ENCODE results near the gene HS3ST5.
"Not testable (repeated sequence)": the region's sequence is repeated elsewhere in the genome, so short reads cannot be mapped to it uniquely, and the experiment has no call there.

HS3ST5 gene

DNA sequence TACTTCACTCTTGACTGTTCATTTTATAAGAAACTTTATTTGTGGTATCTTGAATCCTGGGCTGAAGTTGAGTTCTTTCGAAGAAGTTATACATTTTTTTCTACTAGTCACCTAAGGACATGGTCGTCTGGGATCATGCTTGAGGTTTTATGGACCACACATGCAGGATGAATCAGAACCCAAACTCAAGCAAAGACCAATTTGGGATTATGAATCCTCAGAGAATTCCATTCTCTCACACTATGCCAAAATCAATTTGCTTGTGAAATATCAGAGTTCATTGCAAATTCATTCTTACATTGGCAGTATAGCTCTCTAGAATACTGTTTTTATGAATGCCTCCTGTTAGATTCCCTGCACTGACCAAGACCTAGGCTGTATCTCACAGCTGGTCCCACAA is 257.6 kb downstream of the HS3ST5 start:
- H3K27me3 Mint-ChIP-seq (ENCODE audit: low read depth): peaks cover 4% of the 10 kb centered on the region
- TF ChIP-seq, protein P1, sequence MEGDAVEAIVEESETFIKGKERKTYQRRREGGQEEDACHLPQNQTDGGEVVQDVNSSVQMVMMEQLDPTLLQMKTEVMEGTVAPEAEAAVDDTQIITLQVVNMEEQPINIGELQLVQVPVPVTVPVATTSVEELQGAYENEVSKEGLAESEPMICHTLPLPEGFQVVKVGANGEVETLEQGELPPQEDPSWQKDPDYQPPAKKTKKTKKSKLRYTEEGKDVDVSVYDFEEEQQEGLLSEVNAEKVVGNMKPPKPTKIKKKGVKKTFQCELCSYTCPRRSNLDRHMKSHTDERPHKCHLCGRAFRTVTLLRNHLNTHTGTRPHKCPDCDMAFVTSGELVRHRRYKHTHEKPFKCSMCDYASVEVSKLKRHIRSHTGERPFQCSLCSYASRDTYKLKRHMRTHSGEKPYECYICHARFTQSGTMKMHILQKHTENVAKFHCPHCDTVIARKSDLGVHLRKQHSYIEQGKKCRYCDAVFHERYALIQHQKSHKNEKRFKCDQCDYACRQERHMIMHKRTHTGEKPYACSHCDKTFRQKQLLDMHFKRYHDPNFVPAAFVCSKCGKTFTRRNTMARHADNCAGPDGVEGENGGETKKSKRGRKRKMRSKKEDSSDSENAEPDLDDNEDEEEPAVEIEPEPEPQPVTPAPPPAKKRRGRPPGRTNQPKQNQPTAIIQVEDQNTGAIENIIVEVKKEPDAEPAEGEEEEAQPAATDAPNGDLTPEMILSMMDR (IDR thresholded peaks at IDR 0.05; ENCODE audit: unreplicated experiment in 3 of 3): no peak
- H3K36me3 Mint-ChIP-seq (ENCODE audit: low read depth): no peaks in the 10 kb centered on the region
- no peak overlapping the region for H3K4me3 Mint-ChIP-seq
- H3K9me3 Mint-ChIP-seq: no peaks in the 10 kb centered on the region
- no peak overlapping the region for H3K27ac Mint-ChIP-seq
- no peaks in the 10 kb centered on the region for H3K4me1 Mint-ChIP-seq

DNA sequence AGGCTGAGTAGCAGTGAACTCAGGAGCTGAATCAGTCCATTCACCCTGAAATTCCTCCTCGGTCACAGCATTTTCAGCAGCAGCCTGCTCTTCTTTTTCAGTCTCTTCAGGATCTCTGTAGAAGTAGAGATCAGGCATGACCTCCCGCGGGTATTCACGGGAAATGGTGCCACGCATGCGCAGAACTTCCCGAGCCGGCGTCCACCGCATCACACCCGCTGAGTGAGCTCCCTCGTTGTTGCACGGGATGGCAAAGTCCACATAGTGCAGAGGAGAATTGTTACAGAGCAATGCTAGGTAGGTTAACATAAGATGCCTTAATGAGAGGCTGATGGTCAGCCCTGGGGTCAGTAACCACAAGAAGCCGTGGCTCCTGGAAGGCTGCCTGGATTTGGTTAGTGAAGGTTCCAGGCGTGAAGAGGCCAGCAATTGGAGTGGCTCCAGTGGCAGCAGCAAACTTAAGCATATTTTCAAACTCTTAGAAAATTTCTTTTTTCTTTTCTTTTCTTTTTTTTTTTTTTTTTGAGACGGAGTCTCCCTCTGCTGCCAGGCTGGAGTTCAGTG is 258.4 kb downstream of the HS3ST5 start:
- Mint-ChIP-seq H3K27me3 (ENCODE audit: low read depth) (peaks cover 4% of the 10 kb centered on the region), H3K36me3 (ENCODE audit: low read depth) (no peaks in the 10 kb centered on the region), H3K9me3 (no peaks in the 10 kb centered on the region), H3K27ac (no peak overlapping the region), H3K4me3 (no peak overlapping the region), H3K4me1 (no peaks in the 10 kb centered on the region)
- TF ChIP-seq, protein P1 (IDR thresholded peaks at IDR 0.05; ENCODE audit: unreplicated experiment in 3 of 3): no peak

DNA sequence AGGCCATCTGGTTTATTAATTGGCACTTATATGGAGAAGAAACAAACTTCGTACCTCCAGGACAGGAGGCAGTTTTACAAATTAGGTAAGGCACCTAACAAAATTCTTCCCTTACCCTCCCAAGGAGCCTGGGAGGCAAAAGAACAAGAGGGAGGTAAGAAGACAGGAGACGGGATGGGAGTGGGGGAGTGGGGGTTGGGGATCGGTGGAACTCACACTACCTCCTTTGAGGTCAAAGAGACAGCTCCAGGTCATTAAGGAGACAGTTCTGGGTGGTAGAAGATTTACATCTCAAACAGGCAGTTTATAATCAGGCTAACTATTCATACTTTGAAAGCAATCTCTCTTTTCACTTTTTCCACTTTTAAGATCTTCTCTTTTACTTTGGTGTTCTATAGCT is 259.6 kb downstream of the HS3ST5 start:
- no peak overlapping the region for H3K4me3 Mint-ChIP-seq
- H3K36me3 Mint-ChIP-seq (ENCODE audit: low read depth): no peaks in the 10 kb centered on the region
- H3K9me3 Mint-ChIP-seq: no peaks in the 10 kb centered on the region
- no peaks in the 10 kb centered on the region for H3K4me1 Mint-ChIP-seq
- H3K27ac Mint-ChIP-seq: no peak overlapping the region
- TF ChIP-seq, protein P1 (IDR thresholded peaks at IDR 0.05; ENCODE audit: unreplicated experiment in 3 of 3): no peak
- peaks cover 4% of the 10 kb centered on the region for H3K27me3 Mint-ChIP-seq (ENCODE audit: low read depth)

DNA sequence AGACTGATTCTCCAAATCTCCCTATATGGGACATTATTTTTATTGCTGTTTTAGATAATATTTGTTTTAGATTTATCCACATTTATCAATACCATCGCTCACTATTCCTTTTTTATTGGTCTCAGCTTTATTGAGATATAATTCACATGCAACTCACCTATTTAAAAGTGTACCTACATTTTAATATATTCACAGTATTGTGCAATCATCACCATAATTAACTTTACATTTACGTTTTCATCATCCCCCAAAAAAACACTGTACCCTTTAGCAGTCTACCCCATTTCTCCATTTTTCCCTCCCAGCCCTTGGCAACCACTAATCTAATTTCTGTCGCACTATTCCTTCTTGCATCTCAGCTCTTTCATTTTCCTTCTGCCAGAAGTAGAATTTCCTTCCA is 261.1 kb downstream of the HS3ST5 start:
- no peaks in the 10 kb centered on the region for H3K36me3 Mint-ChIP-seq (ENCODE audit: low read depth)
- peaks cover 4% of the 10 kb centered on the region for H3K27me3 Mint-ChIP-seq (ENCODE audit: low read depth)
- TF ChIP-seq, protein P1 (IDR thresholded peaks at IDR 0.05; ENCODE audit: unreplicated experiment in 3 of 3): no peak
- H3K27ac Mint-ChIP-seq: no peak overlapping the region
- H3K4me1 Mint-ChIP-seq: no peaks in the 10 kb centered on the region
- no peak overlapping the region for H3K4me3 Mint-ChIP-seq
- no peaks in the 10 kb centered on the region for H3K9me3 Mint-ChIP-seq

DNA sequence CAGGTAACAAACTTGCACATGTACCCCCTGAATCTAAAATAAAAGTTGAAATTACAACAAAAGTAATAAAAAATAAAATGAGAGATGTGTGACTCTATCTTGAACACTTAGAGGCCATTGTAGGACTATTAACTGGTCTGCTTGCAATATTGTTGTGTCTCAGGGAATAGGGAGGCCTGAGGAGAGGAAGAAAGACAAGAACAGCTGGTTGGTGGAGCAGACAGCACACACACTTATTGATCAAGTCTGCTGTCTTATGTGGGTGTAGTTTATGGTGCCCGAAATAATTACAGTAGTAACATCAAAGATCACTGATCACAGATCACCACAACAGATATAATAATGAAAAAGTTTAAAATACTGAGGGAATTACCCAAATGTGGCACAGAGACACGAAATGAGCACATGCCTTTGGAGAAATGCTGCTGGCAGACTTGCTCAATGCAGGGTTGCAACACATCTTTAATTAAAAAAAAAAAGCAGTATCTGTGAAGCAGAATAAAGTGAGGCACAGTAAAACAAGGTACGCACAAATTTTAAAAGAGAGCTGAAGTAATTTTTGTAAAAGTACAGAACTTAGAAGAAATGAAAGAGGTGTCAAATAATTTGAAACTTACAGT is 261.8 kb downstream of the HS3ST5 start:
- Mint-ChIP-seq H3K36me3 (ENCODE audit: low read depth) (no peaks in the 10 kb centered on the region), H3K4me3 (no peak overlapping the region), H3K9me3 (no peaks in the 10 kb centered on the region), H3K27ac (no peak overlapping the region), H3K27me3 (ENCODE audit: low read depth) (peaks cover 4% of the 10 kb centered on the region), H3K4me1 (no peaks in the 10 kb centered on the region)
- TF ChIP-seq, protein P1 (IDR thresholded peaks at IDR 0.05; ENCODE audit: unreplicated experiment in 3 of 3): no peak

DNA sequence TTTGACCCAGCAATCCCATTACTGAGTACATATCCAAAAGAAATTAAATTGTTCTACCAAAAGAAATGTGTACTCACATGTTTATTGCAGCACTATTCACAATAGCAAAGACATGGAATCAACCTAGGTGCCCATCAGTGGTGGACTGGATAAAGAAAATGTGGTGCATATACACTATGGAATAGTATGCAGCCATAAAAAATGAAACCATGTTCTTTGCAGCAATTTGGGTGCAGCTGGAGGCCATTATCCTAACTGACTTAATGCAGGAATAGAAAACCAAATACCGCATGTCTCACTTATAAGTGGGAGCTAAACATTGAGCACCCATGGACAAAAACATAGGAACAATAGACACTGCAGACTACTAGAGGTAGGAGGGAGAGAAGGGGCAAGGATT is 262.4 kb downstream of the HS3ST5 start:
- not testable (repeated sequence) for H3K27me3 Mint-ChIP-seq (ENCODE audit: low read depth); H3K36me3 Mint-ChIP-seq (ENCODE audit: low read depth); H3K4me3 Mint-ChIP-seq; H3K4me1 Mint-ChIP-seq; H3K27ac Mint-ChIP-seq; H3K9me3 Mint-ChIP-seq

Measured in nephron (organoid).